Neural cell (in vitro differentiated cells): ENCODE measurements around the gene PATL2. TPM values are rescaled to one million over a fixed set of nuclear protein-coding genes. Genes with fewer than 3 reads are reported as not detected.

Experiments
- H2AFZ ChIP-seq: fragments of 200-600, 300-800 bp; sonication (generic), shearing (Covaris generic); 2 replicates; pipeline ENCODE4 v1.6.0; 2014; ENCODE audit warnings: low read depth, mild to moderate bottlenecking, antibody characterized with exemption, low read length, moderate library complexity
- H3F3A ChIP-seq: fragments of 200-600 bp; shearing (Covaris generic); 2 replicates; pipeline ENCODE4 v1.6.1; 2016; ENCODE audit warnings: mild to moderate bottlenecking, moderate library complexity, mixed read lengths, antibody characterized with exemption, low read length; ENCODE audit not compliant: insufficient read depth, poor library complexity, severe bottlenecking
- H3K27ac ChIP-seq: fragments of 200-600, 300-800 bp; sonication (generic), shearing (Covaris generic); 2 replicates; pipeline ENCODE4 v1.5.1; 2014; ENCODE audit warnings: mild to moderate bottlenecking, low read length, moderate library complexity
- H3K27me3 ChIP-seq: fragments of 300-800, 200-600 bp; sonication (generic), shearing (Covaris generic); 2 replicates; pipeline ENCODE4 v1.6.0; 2014; ENCODE audit warnings: mild to moderate bottlenecking, low read depth, low read length, moderate library complexity; ENCODE audit not compliant: insufficient read depth
- H3K36me3 ChIP-seq: fragments of 300-800, 200-600 bp; sonication (generic), shearing (Covaris generic); 2 replicates; pipeline ENCODE4 v1.5.1; 2014; ENCODE audit warnings: mild to moderate bottlenecking, antibody characterized with exemption, low read length, moderate library complexity; ENCODE audit not compliant: insufficient read depth
- H3K4me2 ChIP-seq: fragments of 300-800, 200-600 bp; sonication (generic), shearing (Covaris generic); 2 replicates; pipeline ENCODE4 v1.6.0; 2014; ENCODE audit warnings: mild to moderate bottlenecking, low read length
- H3K4me3 ChIP-seq: fragments of 300-800, 200-600 bp; sonication (generic), shearing (Covaris generic); 2 replicates; pipeline ENCODE4 v1.5.1; 2014; ENCODE audit warnings: mild to moderate bottlenecking, low read length, moderate library complexity
- H3K79me2 ChIP-seq: fragments of 200-600 bp; shearing (Covaris generic); replicated peaks from 2 replicates; pipeline ENCODE4 v1.6.0; 2014; ENCODE audit warnings: mild to moderate bottlenecking, low read length, moderate library complexity; ENCODE audit not compliant: insufficient read depth
- H3K9ac ChIP-seq: fragments of 300-800, 200-600 bp; sonication (generic), shearing (Covaris generic); 2 replicates; pipeline ENCODE4 v1.6.1; 2016; ENCODE audit warnings: mild to moderate bottlenecking, low read length, mixed read lengths
- H3K9me2 ChIP-seq: fragments of 200-600 bp; shearing (Covaris generic); 2 replicates; pipeline ENCODE4 v1.6.1; 2016; ENCODE audit warnings: mild to moderate bottlenecking, low read length, mixed read lengths; ENCODE audit not compliant: insufficient read depth
- H3K9me3 ChIP-seq: fragments of 200-600, 300-800 bp; sonication (generic), shearing (Covaris generic); 2 replicates; pipeline ENCODE4 v1.6.1; 2016; ENCODE audit warnings: mild to moderate bottlenecking, mixed run types, low read length, moderate library complexity, mixed read lengths
- H4K20me1 ChIP-seq: fragments of 200-600 bp; shearing (Covaris generic); 2 replicates; pipeline ENCODE4 v1.6.1; 2016; ENCODE audit warnings: mild to moderate bottlenecking, mixed run types; ENCODE audit not compliant: insufficient read depth
- CTCF ChIP-seq: fragments of 450-650 bp; IDR thresholded peaks from 2 replicates; pipeline ENCODE4 v1.5.1; 2014; ENCODE audit warnings: antibody characterized with exemption, mild to moderate bottlenecking, moderate library complexity; ENCODE audit not compliant: poor library complexity, severe bottlenecking
- EP300 ChIP-seq: fragments of 450-650 bp; conservative IDR thresholded peaks from 2 replicates; pipeline ENCODE4 v1.6.1; 2014; ENCODE audit warnings: antibody characterized with exemption, mild to moderate bottlenecking, moderate library complexity; ENCODE audit not compliant: poor library complexity, severe bottlenecking
- EZH2 ChIP-seq: fragments of 200-600, 300-800 bp; shearing (Covaris generic), sonication (generic); IDR thresholded peaks from 2 replicates; pipeline ENCODE4 v1.6.1; 2014; ENCODE audit warnings: antibody characterized with exemption, low read length, borderline replicate concordance, mild to moderate bottlenecking; ENCODE audit not compliant: insufficient read depth, poor library complexity, severe bottlenecking
- MXI1 ChIP-seq: fragments of 450-650 bp; conservative IDR thresholded peaks from 2 replicates; pipeline ENCODE4 v1.6.1; 2014; ENCODE audit warnings: antibody characterized with exemption, mild to moderate bottlenecking; ENCODE audit not compliant: poor library complexity, severe bottlenecking
- POLR2AphosphoS5 ChIP-seq: IDR thresholded peaks from 2 replicates; pipeline ENCODE4 v1.6.1; 2012
- RAD21 ChIP-seq: fragments of 450-650 bp; conservative IDR thresholded peaks from 2 replicates; pipeline ENCODE4 v1.6.1; 2014; ENCODE audit warnings: antibody characterized with exemption, mild to moderate bottlenecking, moderate library complexity
- REST ChIP-seq: IDR thresholded peaks from 2 replicates; pipeline ENCODE4 v1.6.1; 2012; ENCODE audit warnings: borderline replicate concordance
- SMC3 ChIP-seq: fragments of 450-650 bp; conservative IDR thresholded peaks from 2 replicates; pipeline ENCODE4 v1.6.1; 2014; ENCODE audit warnings: antibody characterized with exemption, mild to moderate bottlenecking, moderate library complexity; ENCODE audit not compliant: poor library complexity
- TAF1 ChIP-seq: IDR thresholded peaks from 2 replicates; pipeline ENCODE4 v1.6.1; 2012; ENCODE audit warnings: low read depth
- polyA plus RNA-seq: library from polyadenylated mRNA; depleted of rRNA; stranded (reverse); fragments of >200 nt; gene quantifications from 2 replicates; pipeline ENCODE4 v1.2.3, GENCODE V29; 2014

Gene PATL2
- polyA plus RNA-seq, 1 donor from 2014 or later: not detected

GRCh38 chr15:44676676-44677075, 34.4 kb downstream of the PATL2 start:
- no peaks in the 10 kb centered on the region for H3K27me3 ChIP-seq
- no peaks in the 10 kb centered on the region for H3K79me2 ChIP-seq
- no peaks in the 10 kb centered on the region for H3F3A ChIP-seq
- H3K4me3 ChIP-seq: no peak overlapping the region
- H3K9me3 ChIP-seq: no peaks in the 10 kb centered on the region
- H2AFZ ChIP-seq: no peak overlapping the region
- H3K9ac ChIP-seq: no peak overlapping the region
- no peak overlapping the region for H3K4me2 ChIP-seq
- no peak overlapping the region for H3K27ac ChIP-seq
- TF ChIP-seq SMC3 (no peak), EZH2 (no peak), MXI1 (no peak), REST (no peak), TAF1 (no peak), RAD21 (no peak), CTCF (no peak), EP300 (no peak), POLR2AphosphoS5 (no peak)
- H3K9me2 ChIP-seq: no peaks in the 10 kb centered on the region
- no peaks in the 10 kb centered on the region for H4K20me1 ChIP-seq
- no peaks in the 10 kb centered on the region for H3K36me3 ChIP-seq

- H3K4me2 ChIP-seq: no peak overlapping the region
These were observed 35.2 kb downstream of the PATL2 start for GRCh38 chr15:44675911-44676310.

More at GRCh38 chr15:44675911-44676310, 35.2 kb downstream of the PATL2 start:
- Histone ChIP-seq H3F3A (no peaks in the 10 kb centered on the region), H3K27ac (no peak overlapping the region), H3K36me3 (no peaks in the 10 kb centered on the region), H3K27me3 (no peaks in the 10 kb centered on the region), H3K79me2 (no peaks in the 10 kb centered on the region), H3K4me3 (no peak overlapping the region), H4K20me1 (no peaks in the 10 kb centered on the region), H3K9ac (no peak overlapping the region), H2AFZ (no peak overlapping the region), H3K9me3 (no peaks in the 10 kb centered on the region), H3K9me2 (no peaks in the 10 kb centered on the region)
- no peak for TF ChIP-seq CTCF
- TF ChIP-seq RAD21: no peak
- TF ChIP-seq EZH2: no peak
- TF ChIP-seq MXI1: no peak
- no peak for TF ChIP-seq REST
- TF ChIP-seq POLR2AphosphoS5: no peak
- no peak for TF ChIP-seq SMC3
- TF ChIP-seq TAF1: no peak
- TF ChIP-seq EP300: no peak
